Liver (tissue), 9 donors: ENCODE results near the gene STK17A. TPM values are rescaled to one million over a fixed set of nuclear protein-coding genes. Genes with fewer than 3 reads are reported as not detected.

ENCODE experiments used
- DNase-seq: peaks from one replicate; pipeline ENCODE4 v3.0.0-alpha.2; 2017; ENCODE audit warnings: low spot score
- H3K27ac ChIP-seq, 2 donors: one replicate each; pipeline ENCODE4 v1.7.0; 2013; ENCODE audit warnings: inconsistent platforms in 2 of 2, low read length in 2 of 2, control low read depth in 1 of 2, low read depth in 1 of 2, mild to moderate bottlenecking in 1 of 2
- H3K27me3 ChIP-seq, 4 donors: one replicate each; pipeline versions ENCODE4 v1.6.1 to v1.7.0; 2013; ENCODE audit warnings: low read length in 3 of 4, inconsistent platforms in 1 of 4, mild to moderate bottlenecking in 1 of 4, moderate library complexity in 1 of 4; ENCODE audit not compliant: control insufficient read depth in 4 of 4, insufficient read depth in 4 of 4
- H3K36me3 ChIP-seq, 4 donors: one replicate each; pipeline versions ENCODE4 v1.6.1 to v1.7.0; 2013; ENCODE audit warnings: low read length in 3 of 4, mild to moderate bottlenecking in 3 of 4, low read depth in 1 of 4, moderate library complexity in 1 of 4; ENCODE audit not compliant: control insufficient read depth in 4 of 4, insufficient read depth in 3 of 4
- H3K4me1 ChIP-seq, 4 donors: one replicate each; pipeline versions ENCODE4 v1.6.1 to v1.7.0; 2013; ENCODE audit warnings: low read length in 3 of 4, mild to moderate bottlenecking in 3 of 4, moderate library complexity in 1 of 4; ENCODE audit not compliant: control insufficient read depth in 4 of 4, insufficient read depth in 4 of 4
- H3K4me3 ChIP-seq, 3 donors: one replicate each; pipeline versions ENCODE4 v1.6.1 to v1.7.0; 2013; ENCODE audit warnings: low read length in 3 of 3, control low read depth in 1 of 3, low read depth in 1 of 3, mild to moderate bottlenecking in 1 of 3
- H3K9ac ChIP-seq, 2 donors: one replicate each; pipeline ENCODE4 v1.7.0; 2013; ENCODE audit warnings: low read length in 2 of 2, mild to moderate bottlenecking in 2 of 2, moderate library complexity in 2 of 2, control low read depth in 1 of 2, low read depth in 1 of 2
- H3K9me3 ChIP-seq, 4 donors: one replicate each; pipeline versions ENCODE4 v1.6.1 to v1.7.0; 2013; ENCODE audit warnings: low read length in 3 of 4; ENCODE audit not compliant: control insufficient read depth in 4 of 4
- ATF3 ChIP-seq: IDR thresholded peaks from 2 replicates; pipeline ENCODE4 v1.6.1; 2016; ENCODE audit warnings: antibody characterized with exemption
- CTCF ChIP-seq: fragments of 150-350 bp; IDR thresholded peaks from 2 replicates; pipeline ENCODE4 v1.5.1; 2017; ENCODE audit warnings: improper control_type of control experiment, low read depth, low read length; ENCODE audit not compliant: missing input control
- EGR1 ChIP-seq, 2 donors: IDR thresholded peaks; 2 replicates each; pipeline ENCODE4 v1.6.1; 2016 to 2018; ENCODE audit warnings: antibody characterized with exemption in 2 of 2, low read depth in 2 of 2
- FOXA2 ChIP-seq: IDR thresholded peaks from 2 replicates; pipeline ENCODE4 v1.6.1; 2016; ENCODE audit warnings: antibody characterized with exemption
- HNF4A ChIP-seq, 2 donors: conservative IDR thresholded peaks; 2 replicates each; pipeline ENCODE4 v1.6.1; 2016; ENCODE audit warnings: antibody characterized with exemption in 2 of 2, mild to moderate bottlenecking in 2 of 2
- HNF4G ChIP-seq: IDR thresholded peaks from 2 replicates; pipeline ENCODE4 v1.6.1; 2016; ENCODE audit warnings: antibody characterized with exemption
- JUND ChIP-seq, 2 donors: IDR thresholded peaks; 2 replicates each; pipeline ENCODE4 v1.6.1; 2016; ENCODE audit warnings: antibody characterized with exemption in 2 of 2
- MAX ChIP-seq: IDR thresholded peaks from 2 replicates; pipeline ENCODE4 v1.6.1; 2016; ENCODE audit warnings: antibody characterized with exemption
- RAD21 ChIP-seq, 2 donors: IDR thresholded peaks; 2 replicates each; pipeline ENCODE4 v1.6.1; 2016; ENCODE audit warnings: antibody characterized with exemption in 2 of 2, mild to moderate bottlenecking in 2 of 2
- REST ChIP-seq: IDR thresholded peaks from 2 replicates; pipeline ENCODE4 v1.6.1; 2016; ENCODE audit warnings: antibody characterized with exemption, mild to moderate bottlenecking
- RXRA ChIP-seq, 2 donors: IDR thresholded peaks; 2 replicates each; pipeline ENCODE4 v1.6.1; 2017 to 2018; ENCODE audit warnings: antibody characterized with exemption in 2 of 2, mild to moderate bottlenecking in 1 of 2
- SP1 ChIP-seq: IDR thresholded peaks from 2 replicates; pipeline ENCODE4 v1.6.1; 2018; ENCODE audit warnings: antibody characterized with exemption, mild to moderate bottlenecking
- TAF1 ChIP-seq: conservative IDR thresholded peaks from 2 replicates; pipeline ENCODE4 v1.6.1; 2016; ENCODE audit warnings: antibody characterized with exemption, mild to moderate bottlenecking
- YY1 ChIP-seq: IDR thresholded peaks from 2 replicates; pipeline ENCODE4 v1.6.1; 2016; ENCODE audit warnings: antibody characterized with exemption, mild to moderate bottlenecking
- ZBTB33 ChIP-seq: IDR thresholded peaks from 2 replicates; pipeline ENCODE4 v1.6.1; 2016; ENCODE audit warnings: antibody characterized with exemption
- WGBS: extraction: QIAGEN DNeasy Blood & Tissue Kit; methylation state at CpG from one replicate; pipeline ENCODE4 v1.1.7; 2013; 5-methylcytosine and 5-hydroxymethylcytosine counted together
- polyA plus RNA-seq, 2 donors: library from polyadenylated mRNA; stranded (reverse) in 1 of 2; unstranded in 1 of 2; fragments of 200-250 nt in 1 of 2; fragments of >200 nt in 1 of 2; fragmentation: Nextera tagmentation in 1 of 2; extraction: Ambion mirVana in 1 of 2; gene quantifications; one replicate each; pipeline versions ENCODE4 v1.2.1 to v1.2.3, GENCODE V29; 2013 to 2015
- total RNA-seq, 2 donors: library from RNA; depleted of rRNA; stranded (reverse); fragments of >200 nt; gene quantifications; one replicate each; pipeline ENCODE4 v1.2.3, GENCODE V29; 2014
- donor health status: healthy.
- donor health status: healthy.
- donor health status: healthy.
- donor health status: healthy.
- donor health status: healthy.

The STK17A gene
- total RNA-seq (10 to 100 TPM in 1 of 2 donors, 1 to 10 TPM in 1; 10.0 to 18.2 TPM), polyA plus RNA-seq (1 to 10 TPM; 3.0 to 4.5 TPM)

GRCh38 chr7:43582503-43583423 is at the start of gene STK17A:
TSS of gene STK17A (plus strand) at chr7:43583108. CDS start at chr7:43583244, 136 bp downstream.
- Histone ChIP-seq H3K4me3 (peak within 1 kb of the TSS; percentile 79 to 100 (median 85)), H3K9me3 (no peaks in the 10 kb centered on the region), H3K4me1 (peaks cover 7 to 14% (median 9%) of the 10 kb centered on the region in 4 donors), H3K9ac (peak within 1 kb of the TSS; percentile 46 to 90), H3K36me3 (no peaks in the 10 kb centered on the region), H3K27me3 (no peaks in the 10 kb centered on the region), H3K27ac (peak within 1 kb of the TSS; percentile 86 to 94)
- 1% methylated on average over 83 of the region's 83 CpGs for WGBS
- DNase-seq, result peak; percentile 95
- TF ChIP-seq RXRA (IDR thresholded peaks at IDR 0.05) (peak in 1 of 2 donors; percentile 51), HNF4A (conservative IDR thresholded peaks at IDR 0.05) (peak in 1 of 2 donors; percentile 43), RAD21 (IDR thresholded peaks at IDR 0.05) (peak; percentile 92 to 96), ATF3 (no peak), MAX (no peak), SP1 (peak; percentile 83), CTCF (peak; percentile 100), YY1 (peak; percentile 23)

GRCh38 chr7:43533801-43534479 is 49.0 kb upstream of the STK17A start:
- H3K36me3 ChIP-seq, result no peaks in the 10 kb centered on the region
- no peaks in the 10 kb centered on the region for H3K4me1 ChIP-seq
- TF ChIP-seq REST (no peak), SP1 (no peak), HNF4G (no peak), FOXA2 (no peak), ZBTB33 (no peak), JUND (IDR thresholded peaks at IDR 0.05) (no peak), TAF1 (no peak), YY1 (no peak), HNF4A (conservative IDR thresholded peaks at IDR 0.05) (no peak), CTCF (no peak), RXRA (IDR thresholded peaks at IDR 0.05) (no peak), EGR1 (IDR thresholded peaks at IDR 0.05; ENCODE audit: low read depth in 2 of 2) (no peak)
- H3K4me3 ChIP-seq, result no peak overlapping the region
- H3K9ac ChIP-seq, result no peak overlapping the region
- H3K27me3 ChIP-seq, result no peaks in the 10 kb centered on the region
- WGBS, result 84% methylated on average over 6 of the region's 6 CpGs
- no peaks in the 10 kb centered on the region for H3K9me3 ChIP-seq
- no peak for DNase-seq
- H3K27ac ChIP-seq, result no peak overlapping the region
